Muscle layer of duodenum (tissue), 2 donors: ENCODE data around the gene NDST3.

Source experiments
- H3K27ac ChIP-seq: one replicate; pipeline ENCODE4 v1.7.0; 2013; ENCODE audit warnings: mild to moderate bottlenecking, low read length
- H3K27me3 ChIP-seq: one replicate; pipeline ENCODE4 v1.7.0; 2013; ENCODE audit warnings: low read depth, mild to moderate bottlenecking, control low read depth, low read length
- H3K36me3 ChIP-seq, 2 donors: one replicate each; pipeline ENCODE4 v1.7.0; 2013; ENCODE audit warnings: low read length in 2 of 2, control low read depth in 1 of 2, mild to moderate bottlenecking in 1 of 2; ENCODE audit not compliant: insufficient read depth in 2 of 2, control insufficient read depth in 1 of 2
- H3K4me1 ChIP-seq, 2 donors: one replicate each; pipeline ENCODE4 v1.7.0; 2013; ENCODE audit warnings: low read length in 2 of 2, mild to moderate bottlenecking in 2 of 2, control low read depth in 1 of 2, moderate library complexity in 1 of 2; ENCODE audit not compliant: insufficient read depth in 2 of 2, control insufficient read depth in 1 of 2
- H3K4me3 ChIP-seq, 2 donors: one replicate each; pipeline ENCODE4 v1.7.0; 2013; ENCODE audit warnings: low read length in 2 of 2, low read depth in 1 of 2, mild to moderate bottlenecking in 1 of 2
- H3K9me3 ChIP-seq, 2 donors: one replicate each; pipeline ENCODE4 v1.7.0; 2013; ENCODE audit warnings: low read length in 2 of 2, control low read depth in 1 of 2, mild to moderate bottlenecking in 1 of 2; ENCODE audit not compliant: control insufficient read depth in 1 of 2
- donor health status: healthy.

Gene NDST3

GRCh38 chr4:118032691-118033090 is 1.6 kb upstream of the NDST3 start:
- Histone ChIP-seq H3K4me1 (peaks cover 0 to 8% of the 10 kb centered on the region in 2 donors), H3K36me3 (no peaks in the 10 kb centered on the region), H3K27me3 (no peaks in the 10 kb centered on the region), H3K9me3 (no peaks in the 10 kb centered on the region), H3K27ac (no peak overlapping the region), H3K4me3 (peak overlapping the region in 1 of 2 donors; percentile 66)

- Histone ChIP-seq H3K27me3 (no peaks in the 10 kb centered on the region), H3K4me1 (peaks cover 0 to 8% of the 10 kb centered on the region in 2 donors), H3K27ac (no peak overlapping the region), H3K9me3 (no peaks in the 10 kb centered on the region), H3K4me3 (peak overlapping the region in 1 of 2 donors; percentile 66), H3K36me3 (no peaks in the 10 kb centered on the region)
Measured at GRCh38 chr4:118033148-118034052, 886 bp upstream of the NDST3 start.

GRCh38 chr4:118035309-118035708 is 1.0 kb downstream of the NDST3 start:
- Histone ChIP-seq H3K4me1 (peaks cover 0 to 8% of the 10 kb centered on the region in 2 donors), H3K9me3 (no peaks in the 10 kb centered on the region), H3K27ac (no peak overlapping the region), H3K36me3 (no peaks in the 10 kb centered on the region), H3K4me3 (no peak overlapping the region), H3K27me3 (no peaks in the 10 kb centered on the region)

GRCh38 chr4:118036336-118036735 is 2.0 kb downstream of the NDST3 start:
- H3K4me1 ChIP-seq: peaks cover 0 to 8% of the 10 kb centered on the region in 2 donors
- no peak overlapping the region for H3K27ac ChIP-seq
- no peaks in the 10 kb centered on the region for H3K9me3 ChIP-seq
- H3K4me3 ChIP-seq: no peak overlapping the region
- no peaks in the 10 kb centered on the region for H3K27me3 ChIP-seq
- no peaks in the 10 kb centered on the region for H3K36me3 ChIP-seq

- H3K4me1 ChIP-seq: peaks cover 0 to 8% of the 10 kb centered on the region in 2 donors
- no peaks in the 10 kb centered on the region for H3K27me3 ChIP-seq
- no peaks in the 10 kb centered on the region for H3K36me3 ChIP-seq
- H3K4me3 ChIP-seq: no peak overlapping the region
- H3K9me3 ChIP-seq: no peaks in the 10 kb centered on the region
- H3K27ac ChIP-seq: no peak overlapping the region
Measured at GRCh38 chr4:118037955-118038354, 3.7 kb downstream of the NDST3 start.

GRCh38 chr4:118046323-118046722 is 12.0 kb downstream of the NDST3 start:
- H3K9me3 ChIP-seq: peaks cover 0 to 10% of the 10 kb centered on the region in 2 donors
- H3K4me1 ChIP-seq: no peaks in the 10 kb centered on the region
- no peak overlapping the region for H3K4me3 ChIP-seq
- H3K27ac ChIP-seq: no peak overlapping the region
- H3K36me3 ChIP-seq: no peaks in the 10 kb centered on the region
- H3K27me3 ChIP-seq: no peaks in the 10 kb centered on the region

- no peak overlapping the region for H3K4me3 ChIP-seq
- no peaks in the 10 kb centered on the region for H3K4me1 ChIP-seq
- H3K36me3 ChIP-seq: no peaks in the 10 kb centered on the region
- H3K27ac ChIP-seq: no peak overlapping the region
- peaks cover 0 to 10% of the 10 kb centered on the region in 2 donors for H3K9me3 ChIP-seq
- H3K27me3 ChIP-seq: no peaks in the 10 kb centered on the region
Measured at GRCh38 chr4:118047043-118047442, 12.8 kb downstream of the NDST3 start.

GRCh38 chr4:118058955-118059354 is 24.7 kb downstream of the NDST3 start:
- Histone ChIP-seq H3K27ac (no peak overlapping the region), H3K27me3 (no peaks in the 10 kb centered on the region), H3K9me3 (no peaks in the 10 kb centered on the region), H3K4me3 (no peak overlapping the region), H3K36me3 (no peaks in the 10 kb centered on the region), H3K4me1 (no peaks in the 10 kb centered on the region)

GRCh38 chr4:118059397-118059796 is 25.1 kb downstream of the NDST3 start:
- Histone ChIP-seq H3K4me3 (no peak overlapping the region), H3K4me1 (no peaks in the 10 kb centered on the region), H3K27me3 (no peaks in the 10 kb centered on the region), H3K36me3 (no peaks in the 10 kb centered on the region), H3K27ac (no peak overlapping the region), H3K9me3 (no peaks in the 10 kb centered on the region)

- Histone ChIP-seq H3K4me3 (no peak overlapping the region), H3K27me3 (no peaks in the 10 kb centered on the region), H3K27ac (no peak overlapping the region), H3K36me3 (no peaks in the 10 kb centered on the region), H3K4me1 (no peaks in the 10 kb centered on the region), H3K9me3 (peaks cover 0 to 7% of the 10 kb centered on the region in 2 donors)
Measured at GRCh38 chr4:118076958-118077766, 42.9 kb downstream of the NDST3 start.

GRCh38 chr4:118077767-118078105 is 43.5 kb downstream of the NDST3 start:
- no peak overlapping the region for H3K4me3 ChIP-seq
- no peaks in the 10 kb centered on the region for H3K27me3 ChIP-seq
- no peaks in the 10 kb centered on the region for H3K36me3 ChIP-seq
- H3K27ac ChIP-seq: no peak overlapping the region
- peaks cover 0 to 7% of the 10 kb centered on the region in 2 donors for H3K9me3 ChIP-seq
- H3K4me1 ChIP-seq: no peaks in the 10 kb centered on the region
